G401.6 (cell line): ENCODE results near the gene PRG3.
"Not testable (repeated sequence)": the region's sequence is repeated elsewhere in the genome, so short reads cannot be mapped to it uniquely, and the experiment has no call there.

Experiments
- FAIRE-seq: peaks from 2 replicates; lab custom pipeline; 2012; peaks lifted over from hg19 to GRCh38; lab: Jason Lieb, UNC

The PRG3 gene

DNA sequence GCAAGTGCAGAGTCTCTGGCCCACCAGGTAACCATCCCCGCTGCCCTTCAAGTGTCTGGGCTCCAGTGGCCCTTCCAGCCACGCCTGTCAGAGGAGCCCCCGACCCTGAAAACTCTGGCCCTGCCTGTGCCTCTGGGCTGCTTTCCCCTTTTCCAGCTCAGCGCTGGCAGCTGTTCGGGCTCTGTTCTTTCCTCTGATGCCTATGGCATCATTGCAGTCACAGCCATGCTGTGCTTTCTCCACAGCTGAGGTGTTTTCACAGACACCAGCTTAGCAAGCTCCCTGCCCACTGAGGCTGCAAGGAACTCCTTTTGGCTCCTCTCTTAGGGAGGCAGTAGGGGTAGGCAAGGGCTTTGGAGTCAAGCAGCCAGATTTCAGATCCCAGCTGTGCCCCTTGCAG is 21.6 kb downstream of the PRG3 start:
- FAIRE-seq = no peak

DNA sequence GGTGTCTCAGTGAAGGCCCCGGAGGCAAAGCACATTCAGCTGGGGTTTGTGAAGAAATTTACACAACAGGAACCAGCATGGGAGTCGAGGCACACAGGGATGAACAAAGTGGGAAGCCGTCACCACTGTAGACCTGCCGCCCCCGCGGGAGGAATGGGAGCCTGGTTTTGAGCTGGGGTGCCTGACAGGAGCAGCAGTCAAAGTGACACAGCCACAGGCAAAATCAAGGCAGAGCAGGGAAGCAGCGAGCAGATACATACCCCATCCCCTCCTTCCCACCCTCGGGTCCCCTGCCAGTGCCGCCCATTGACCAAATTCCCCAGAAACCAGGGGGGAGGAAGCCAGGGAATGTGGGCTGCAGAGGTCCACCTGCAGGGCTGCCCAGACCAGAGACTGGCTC is 22.0 kb downstream of the PRG3 start:
- FAIRE-seq = no peak

DNA sequence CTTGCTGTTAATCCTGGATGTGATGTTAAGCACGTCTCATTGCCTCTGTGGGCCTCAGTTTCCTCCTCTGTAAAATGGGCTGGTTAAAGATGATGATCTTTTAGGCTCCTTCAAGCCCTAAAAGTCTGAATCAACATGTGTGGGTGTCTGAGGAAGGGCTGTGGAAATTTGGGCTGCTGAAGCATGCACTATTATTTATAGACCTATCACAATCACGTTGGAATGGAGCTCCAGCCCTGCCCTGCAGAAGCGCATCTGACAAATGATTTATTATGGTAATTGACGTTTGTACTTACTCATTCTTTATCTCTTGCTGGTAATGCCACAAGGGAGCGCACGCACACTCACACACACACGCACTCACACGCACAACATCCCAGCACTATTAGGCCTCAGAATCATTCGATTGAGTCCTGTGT is 22.4 kb downstream of the PRG3 start:
- FAIRE-seq = no peak

DNA sequence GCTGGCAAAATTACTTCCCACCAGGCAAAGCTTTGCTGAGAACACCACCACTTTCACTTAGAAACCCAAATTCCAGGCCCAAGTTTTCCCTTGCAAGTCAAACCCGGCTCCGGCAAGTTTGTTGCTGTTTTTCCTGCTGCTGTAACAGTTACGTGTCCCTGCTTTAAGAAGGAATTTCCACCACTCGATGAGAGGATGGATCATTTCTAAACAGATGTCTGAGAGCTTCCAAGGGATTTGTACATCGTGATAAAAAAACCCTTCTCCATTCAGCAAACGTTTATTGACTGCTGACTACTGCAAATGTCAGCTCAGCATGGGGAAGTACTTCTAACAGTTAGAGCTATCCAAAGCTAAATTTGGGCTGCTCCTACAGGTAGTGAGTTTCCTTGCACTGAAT is 23.1 kb downstream of the PRG3 start:
- no peak for FAIRE-seq

DNA sequence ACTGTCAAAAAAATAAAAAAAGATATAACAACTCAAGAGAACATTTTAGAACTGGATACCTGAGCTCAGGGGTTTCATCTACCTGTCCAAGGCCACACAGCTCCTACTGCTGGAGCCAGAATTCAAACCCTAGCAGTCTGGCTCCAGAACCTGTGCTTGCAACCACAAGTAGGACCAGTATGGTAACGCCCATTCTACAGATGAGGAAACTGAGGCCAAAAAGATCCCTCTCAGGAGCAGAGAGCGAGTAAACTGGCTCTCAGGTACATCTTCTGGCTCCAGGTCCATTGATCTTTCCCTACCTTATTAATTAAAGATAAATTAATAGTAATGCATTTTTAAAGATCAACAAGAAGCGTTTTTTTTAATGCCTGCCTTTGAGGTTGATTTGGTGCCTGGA is 23.6 kb downstream of the PRG3 start:
- FAIRE-seq = no peak

DNA sequence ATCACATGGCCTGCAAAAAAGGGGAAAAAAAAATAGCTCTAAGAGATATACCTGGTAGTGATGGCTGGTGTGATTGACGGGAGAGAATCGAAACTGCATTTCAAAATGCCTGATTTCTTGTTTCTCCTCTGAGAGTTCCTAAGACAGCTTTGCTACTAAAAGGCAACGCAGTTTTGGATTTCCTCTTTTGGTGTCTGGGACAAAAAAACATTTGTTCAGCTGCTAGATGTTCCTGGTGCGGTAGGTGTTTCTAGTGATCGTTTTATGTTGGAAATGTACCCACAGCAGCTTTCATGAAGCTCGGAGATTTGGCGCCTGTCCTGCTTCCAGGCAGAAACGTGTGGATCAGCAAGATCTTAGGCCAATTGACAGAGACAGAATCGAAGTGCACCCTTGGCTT is 24.7 kb downstream of the PRG3 start:
- no peak for FAIRE-seq

DNA sequence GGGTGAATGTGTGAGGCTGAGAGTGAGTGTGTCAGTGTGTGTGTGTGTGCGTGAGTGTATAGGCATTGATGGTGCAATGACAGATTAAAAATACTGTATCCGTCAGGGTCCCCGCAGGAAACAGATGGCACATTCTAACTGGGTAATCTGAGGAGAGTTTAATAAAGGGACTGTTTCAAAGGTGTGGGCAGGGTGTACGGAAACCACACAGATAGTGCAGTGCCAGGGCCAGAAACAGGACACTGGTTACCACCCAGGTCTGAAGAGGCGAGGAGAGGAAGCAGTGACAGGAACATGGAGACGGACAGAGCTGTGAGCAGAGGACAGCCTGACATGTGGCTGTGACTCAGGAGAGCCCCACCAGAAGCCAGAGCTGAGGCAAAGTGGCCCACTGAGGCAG is 26.3 kb downstream of the PRG3 start:
- FAIRE-seq = no peak

DNA sequence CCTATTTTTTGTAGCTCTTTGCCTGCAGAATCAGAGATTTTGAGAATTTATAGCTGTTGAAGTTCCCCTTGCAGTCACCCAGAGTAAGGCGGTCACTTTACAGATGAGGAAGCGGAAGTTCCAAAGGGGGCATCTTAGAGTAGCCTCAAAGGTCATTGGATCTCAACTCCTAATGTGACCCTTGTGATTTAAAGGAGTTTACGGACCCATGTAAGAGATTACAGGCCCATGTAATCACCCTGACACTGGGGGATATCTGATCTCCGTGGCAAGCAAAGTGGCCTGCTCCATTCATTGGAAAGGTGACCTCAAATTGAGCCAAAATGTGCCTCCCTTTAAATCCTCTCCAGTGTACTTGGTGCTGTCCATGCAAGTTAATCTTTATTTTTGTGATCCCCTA is 27.1 kb downstream of the PRG3 start:
- no peak for FAIRE-seq

DNA sequence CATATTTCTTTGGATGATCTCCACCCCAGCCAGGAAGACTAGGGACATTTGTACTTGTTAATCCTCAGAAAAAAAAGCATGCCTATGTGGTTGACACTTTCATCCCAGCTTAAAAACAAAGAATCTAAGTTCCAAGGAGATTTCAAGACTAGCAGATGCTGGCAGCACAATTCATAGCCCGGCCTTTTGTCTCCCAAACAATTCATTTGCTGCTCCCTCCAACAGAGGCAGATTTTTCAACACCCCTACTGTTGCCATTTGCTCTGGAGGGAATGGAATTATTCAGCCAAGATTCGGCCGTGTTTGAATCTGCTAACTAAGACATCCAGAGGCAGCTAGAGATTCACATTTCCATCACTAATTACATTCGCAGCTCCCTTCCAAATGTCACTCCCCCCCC is 27.5 kb downstream of the PRG3 start:
- no peak for FAIRE-seq

DNA sequence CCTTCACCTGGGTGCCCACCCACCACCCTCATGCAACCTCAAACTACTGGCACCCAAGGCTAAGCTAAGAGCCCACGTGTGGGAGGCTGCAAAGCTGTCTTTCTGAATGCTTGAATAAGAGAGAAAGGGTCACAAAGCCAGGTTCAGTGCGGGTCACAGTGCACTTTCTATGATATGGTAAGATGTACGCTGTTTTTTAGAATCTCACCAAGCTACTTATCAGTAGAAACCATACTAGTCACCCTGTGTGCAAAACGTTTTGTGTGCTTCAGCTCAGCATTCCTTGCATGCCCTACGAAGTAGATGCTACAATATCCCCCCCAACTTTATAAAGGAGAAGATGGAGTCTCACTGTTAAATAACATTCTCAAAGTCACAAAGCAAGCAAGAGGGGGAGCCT is 27.9 kb downstream of the PRG3 start:
- no peak for FAIRE-seq

DNA sequence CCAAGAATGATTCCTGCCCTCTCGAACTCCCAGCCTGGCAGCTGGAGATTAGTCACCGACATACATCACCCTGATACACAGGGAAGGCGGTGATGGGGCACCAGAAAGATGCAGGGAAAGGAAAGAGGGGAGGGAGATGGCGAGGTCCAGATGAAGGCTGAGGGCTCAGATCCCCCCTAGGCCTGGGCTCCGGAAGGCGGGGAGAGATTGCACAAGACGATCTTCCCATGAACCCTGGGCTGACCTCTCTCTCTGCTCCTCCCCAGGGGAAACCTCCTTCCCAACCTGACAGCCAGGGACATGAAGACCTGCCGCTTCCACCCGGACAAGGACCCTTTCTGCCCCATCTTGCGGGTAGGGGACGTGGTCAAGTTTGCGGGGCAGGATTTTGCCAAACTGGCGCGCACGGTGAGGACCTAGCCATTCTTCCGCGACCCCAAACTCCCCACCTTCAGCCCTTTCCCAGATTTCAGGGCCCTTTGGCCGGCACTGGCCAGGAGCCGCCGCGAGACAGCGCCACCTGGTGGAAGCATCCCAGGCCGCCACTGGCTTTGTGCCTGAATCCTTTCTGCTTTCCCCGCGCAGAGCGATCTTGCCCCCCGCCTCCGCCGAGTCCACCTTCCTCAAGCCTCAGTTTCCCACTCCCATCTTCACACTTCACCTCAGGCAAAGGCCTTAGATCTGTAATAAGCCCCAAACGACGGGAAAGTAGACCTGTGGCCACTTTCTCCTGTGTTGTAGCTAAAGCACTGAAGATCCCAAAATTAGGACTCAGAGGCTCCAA is 31.3 kb downstream of the PRG3 start:
- no peak for FAIRE-seq

DNA sequence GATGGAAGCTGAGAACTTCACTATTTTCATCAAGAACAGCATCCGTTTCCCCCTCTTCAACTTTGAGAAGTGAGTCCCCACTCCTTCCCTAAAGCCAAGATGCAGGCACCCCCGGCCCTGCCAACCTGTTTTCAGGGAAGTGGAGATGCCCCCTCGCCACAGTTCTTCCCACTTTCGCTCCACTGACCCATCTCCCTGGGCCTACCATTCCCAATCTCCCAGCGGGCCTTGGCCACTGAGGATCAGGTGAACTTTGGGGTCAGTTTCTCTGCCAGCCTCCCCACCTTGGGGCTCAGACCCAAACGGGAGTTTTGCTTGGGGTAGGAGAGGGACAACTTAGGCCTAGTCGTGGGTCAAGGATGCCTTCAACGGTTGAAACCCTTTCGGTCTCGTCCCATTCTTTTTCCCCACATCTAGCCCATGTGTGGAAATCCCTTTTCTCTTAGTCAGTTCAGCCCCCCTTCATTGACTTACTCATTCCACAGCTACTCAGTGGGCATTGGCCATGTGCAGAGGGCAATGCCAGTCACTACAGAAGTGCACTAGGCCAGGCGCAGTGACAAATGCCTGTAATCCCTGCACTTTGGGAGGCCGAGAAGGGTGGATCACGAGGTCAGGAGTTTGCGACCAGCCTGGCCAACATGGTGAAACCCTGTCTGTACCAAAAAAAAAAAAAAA is 32.2 kb downstream of the PRG3 start:
- FAIRE-seq = no peak

DNA sequence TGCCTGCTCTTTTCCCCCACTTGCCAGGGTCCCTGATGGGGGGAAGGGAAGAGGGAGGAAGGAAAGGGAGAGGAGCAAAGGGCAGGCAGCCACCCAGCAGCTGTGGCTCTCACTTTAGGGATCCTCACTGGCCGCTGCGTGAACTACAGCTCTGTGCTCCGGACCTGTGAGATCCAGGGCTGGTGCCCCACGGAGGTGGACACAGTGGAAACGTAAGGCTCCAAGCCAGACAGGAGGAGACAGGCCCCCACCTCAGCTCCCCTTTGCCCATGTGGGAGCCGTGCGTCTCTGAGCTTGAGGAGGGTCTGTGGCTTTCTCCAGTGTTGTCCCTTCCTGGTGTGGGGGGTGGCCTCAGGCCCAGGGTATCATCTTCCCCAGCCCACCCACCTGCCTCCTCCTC is 32.9 kb downstream of the PRG3 start:
- no peak for FAIRE-seq

DNA sequence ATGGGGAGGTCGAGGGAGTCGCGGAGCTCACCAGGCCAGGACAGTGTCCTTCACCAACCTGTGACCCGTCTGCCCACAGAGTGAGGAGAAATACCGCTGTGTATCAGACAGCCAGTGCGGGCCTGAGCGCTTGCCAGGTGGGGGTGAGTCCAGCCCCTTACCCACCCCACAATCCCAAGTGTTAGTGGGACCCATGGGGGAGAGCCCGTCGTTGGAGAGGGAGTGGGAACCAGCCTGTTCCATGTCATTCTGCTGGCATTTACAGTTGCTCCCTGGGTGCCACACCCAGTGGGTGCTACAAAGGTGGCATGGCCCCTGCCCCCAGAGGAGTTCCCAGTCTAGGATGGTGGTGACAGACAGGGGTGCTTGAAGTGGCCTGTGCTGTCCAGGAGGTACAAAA is 33.6 kb downstream of the PRG3 start:
- no peak for FAIRE-seq

DNA sequence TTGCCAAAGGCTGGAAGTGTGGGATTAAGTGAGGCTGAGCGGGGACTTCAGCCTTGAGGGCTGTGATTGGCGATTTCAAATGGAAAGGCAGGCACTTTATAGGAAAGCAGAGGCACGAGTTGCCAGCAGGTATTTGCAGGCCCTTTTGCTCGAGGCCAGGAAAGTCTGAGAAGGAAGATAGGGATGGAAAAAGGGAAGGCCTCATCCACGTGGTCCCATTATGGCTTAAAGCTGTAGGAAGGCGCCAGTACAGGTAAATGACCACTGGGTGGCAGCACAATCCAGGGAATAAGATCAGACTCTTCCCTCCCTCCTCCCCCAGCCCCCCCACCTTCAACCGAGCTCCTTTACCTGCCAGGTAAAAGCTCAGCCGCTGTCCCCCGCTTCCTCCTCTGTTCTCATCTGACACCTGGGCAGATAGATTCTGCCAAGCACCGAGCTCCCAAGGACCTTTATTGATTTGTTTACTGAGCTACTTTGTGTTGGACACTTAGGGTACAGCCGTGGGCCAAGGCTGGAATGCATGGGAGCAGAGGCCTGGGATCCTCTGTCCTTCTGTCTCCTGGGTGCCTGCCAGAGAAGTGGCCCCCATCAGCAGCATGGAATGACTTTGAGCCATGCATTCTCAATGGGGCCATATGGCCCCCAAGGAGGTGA is 35.3 kb downstream of the PRG3 start:
- no peak for FAIRE-seq

DNA sequence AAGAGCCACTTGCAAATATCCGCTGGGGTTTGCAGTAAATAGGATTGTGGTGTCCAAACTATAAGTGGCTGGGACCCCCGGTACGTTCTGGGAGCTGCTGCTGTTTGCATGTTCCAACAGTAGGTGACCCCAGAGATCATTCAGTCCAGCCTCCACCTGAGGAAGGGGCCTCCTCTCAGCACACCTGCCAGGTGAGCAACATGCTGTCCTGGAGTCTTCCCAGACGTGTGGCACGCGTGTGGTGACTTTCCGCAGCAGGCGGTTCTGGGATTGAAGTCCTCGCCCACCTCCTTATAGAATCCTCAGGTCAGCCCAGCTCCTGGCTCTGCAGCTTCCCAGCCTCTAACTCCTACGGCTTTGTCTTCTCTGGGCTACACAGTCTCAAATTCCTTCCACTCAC is 36.1 kb downstream of the PRG3 start:
- FAIRE-seq = no peak

DNA sequence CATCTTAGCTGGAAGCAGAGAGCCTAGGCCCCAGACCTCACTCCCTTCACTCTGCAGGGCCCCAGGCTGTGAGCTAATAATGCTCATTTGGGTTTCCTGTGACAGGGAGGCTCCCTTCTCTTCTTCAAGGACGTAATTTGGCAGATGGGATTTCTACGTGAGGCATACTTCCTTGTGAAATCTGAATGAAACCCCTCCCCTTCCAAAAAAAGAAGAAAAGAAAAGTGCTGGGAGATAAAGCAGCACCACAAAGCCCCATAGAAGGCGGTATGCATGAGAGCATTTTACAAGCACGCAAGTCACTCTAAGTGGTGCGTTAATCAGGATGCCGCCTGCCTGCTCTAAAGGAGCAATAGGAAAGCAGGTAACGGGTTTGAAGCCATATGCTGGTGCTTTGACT is 37.1 kb downstream of the PRG3 start:
- no peak for FAIRE-seq

DNA sequence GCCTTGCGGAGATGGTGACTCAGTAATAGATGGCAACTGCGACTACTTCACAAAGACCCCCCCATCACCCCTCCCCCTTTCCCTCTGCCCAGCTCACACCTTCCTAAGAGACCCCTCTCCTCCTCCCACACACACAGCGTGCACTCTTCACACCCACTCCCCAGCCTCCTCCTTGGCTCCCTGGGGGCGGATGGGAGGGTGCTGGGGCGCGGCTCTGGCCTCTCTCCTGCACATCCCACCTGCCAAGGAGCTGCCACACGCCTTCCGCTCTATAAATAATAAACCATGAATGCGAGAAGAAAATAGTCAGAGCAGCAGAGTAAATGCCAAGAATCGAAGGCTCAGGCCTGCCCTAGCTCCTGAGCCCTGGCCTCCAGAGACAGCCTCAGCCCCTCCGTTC is 38.2 kb downstream of the PRG3 start:
- no peak for FAIRE-seq

DNA sequence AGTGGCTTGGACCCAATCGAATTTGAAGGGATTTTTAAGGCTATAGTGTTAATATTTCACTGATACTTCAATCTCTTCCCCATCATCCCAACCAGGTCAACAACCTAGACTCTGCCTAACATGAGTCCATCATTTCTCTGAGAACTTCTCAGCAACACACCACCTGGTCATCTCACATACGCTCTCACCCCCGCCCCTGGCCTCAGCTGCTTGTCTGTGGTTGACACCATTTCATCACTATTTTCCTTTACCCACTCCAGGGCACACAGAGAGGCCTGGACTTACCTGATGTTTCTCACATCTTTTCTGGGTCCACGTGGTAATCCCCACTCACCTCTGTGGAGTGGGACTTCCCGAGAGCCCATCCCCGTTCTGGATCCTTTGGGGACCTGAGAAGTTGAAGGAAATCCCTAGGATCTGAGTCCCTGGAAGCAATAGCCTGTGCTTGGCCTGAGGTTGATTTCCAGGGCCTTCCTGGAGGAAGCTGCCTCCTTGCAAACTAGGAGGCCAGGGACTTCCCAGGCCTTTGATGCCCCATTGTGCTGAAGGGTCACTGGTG is 39.6 kb downstream of the PRG3 start:
- FAIRE-seq = no peak

DNA sequence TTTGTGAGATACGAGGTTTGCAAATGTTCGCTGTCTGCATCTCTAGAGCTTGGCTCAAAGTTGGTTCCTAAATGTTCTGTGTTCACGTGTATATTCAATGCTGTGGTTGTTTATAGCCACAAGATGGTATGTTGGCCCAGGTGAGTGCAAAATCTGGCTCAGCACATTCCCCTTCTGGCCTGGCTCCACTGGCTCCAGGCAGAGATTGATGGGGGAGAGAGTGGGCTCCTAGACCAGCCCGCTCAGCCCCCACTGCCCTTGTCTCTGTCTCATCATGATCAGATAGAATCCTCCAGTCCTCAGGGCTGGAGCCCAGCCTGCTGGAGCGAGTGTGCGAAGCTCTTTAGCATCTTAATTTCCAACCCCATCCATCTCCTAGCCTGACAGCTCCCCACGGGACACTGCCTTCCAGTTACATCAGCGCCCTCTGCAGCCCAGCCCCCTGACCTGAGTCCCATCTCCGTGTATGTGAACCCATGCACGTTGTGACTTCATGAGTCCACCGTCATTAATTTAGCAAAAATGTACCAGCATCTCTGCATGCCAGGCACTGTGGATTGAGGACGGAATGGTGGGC is 40.8 kb downstream of the PRG3 start:
- FAIRE-seq = no peak

DNA sequence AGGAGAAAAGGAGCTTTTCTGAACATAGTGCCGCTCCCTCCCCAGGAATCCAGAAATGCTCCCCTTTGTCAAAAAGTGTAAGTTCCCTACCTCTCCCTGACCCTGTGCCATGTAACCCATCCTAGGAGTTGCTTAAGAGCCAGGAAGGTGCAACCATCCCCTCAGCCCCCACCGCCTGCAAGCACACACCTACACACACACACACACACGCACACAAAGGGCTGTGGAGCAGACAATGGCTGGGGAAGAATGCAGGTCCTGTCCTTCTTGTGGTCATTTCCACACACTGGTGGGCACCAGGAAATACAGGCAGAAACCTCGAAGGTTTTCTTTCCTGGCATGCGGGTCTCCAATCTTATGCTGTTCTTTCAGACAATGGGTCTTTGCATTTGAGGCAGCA is 41.6 kb downstream of the PRG3 start:
- FAIRE-seq = no peak

DNA sequence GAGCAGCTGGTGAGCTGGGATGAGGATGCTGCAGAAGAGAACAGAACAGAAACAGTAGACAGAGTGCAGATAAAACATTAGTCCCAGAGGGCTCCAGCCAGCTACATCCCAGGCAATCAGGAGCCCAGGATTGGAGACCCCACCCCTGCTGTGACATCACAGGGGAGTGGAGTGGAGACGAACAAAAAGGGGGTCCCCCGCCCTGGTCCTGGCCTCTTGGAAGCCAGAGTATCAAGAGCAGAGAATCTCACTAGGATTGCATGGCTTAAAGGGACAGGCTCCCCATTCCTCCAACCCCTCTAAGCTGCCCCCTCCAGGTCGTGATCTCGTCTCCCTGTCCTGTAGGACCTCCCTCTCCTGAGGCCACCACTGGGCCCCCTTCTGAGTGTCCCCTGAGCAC is 42.8 kb downstream of the PRG3 start, which contains the start of gene P2RX3:
Gene P2RX3, plus strand, starts transcription at position 211 of the 400 bp plus-strand sequence. CDS start 199 bp downstream, outside the sequence.
- FAIRE-seq = no peak

DNA sequence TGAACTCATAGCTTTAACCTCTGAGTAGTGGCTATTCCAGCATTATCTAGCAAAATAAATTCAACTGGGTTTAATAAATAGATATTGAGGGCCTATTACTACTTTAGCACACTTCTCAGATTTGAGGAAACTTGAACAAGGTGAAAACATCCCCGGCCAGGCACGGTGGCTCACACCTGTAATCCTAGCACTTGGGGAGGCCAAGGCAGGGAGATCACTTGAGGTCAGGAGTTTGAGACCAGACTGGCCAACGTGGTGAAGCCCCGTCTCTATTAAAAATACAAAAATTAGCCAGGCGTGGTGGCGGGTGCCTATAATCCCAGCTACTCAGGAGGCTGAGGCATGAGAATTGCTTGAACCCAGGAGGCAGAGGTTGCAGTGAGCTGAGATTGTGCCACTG is 44.1 kb downstream of the PRG3 start:
- not testable (repeated sequence) for FAIRE-seq
